Measurements from ENCODE around the gene METTL16. TPM values are rescaled to one million over a fixed set of nuclear protein-coding genes. Genes with fewer than 3 reads are reported as not detected.
A peak's percentile ranks its signal among the peaks of the same experiment; 100 is the strongest.

Gene METTL16
- total RNA-seq, 1 experiment from 2014 or later: 29.2 TPM

GRCh38 chr17:2395258-2396181, 116.2 kb downstream of the METTL16 start:
- DNase-seq (ENCODE audit: low read depth): peak; percentile 27

GRCh38 chr17:2394775-2395201, 116.9 kb downstream of the METTL16 start:
- no peak for DNase-seq (ENCODE audit: low read depth)

GRCh38 chr17:2393954-2394749, 117.5 kb downstream of the METTL16 start:
- no peak for DNase-seq (ENCODE audit: low read depth)

- peak; percentile 87 for DNase-seq (ENCODE audit: low read depth)
These were observed 118.3 kb downstream of the METTL16 start for GRCh38 chr17:2393174-2393953.

- peak; percentile 91 for DNase-seq (ENCODE audit: low read depth)
These were observed 119.2 kb downstream of the METTL16 start for GRCh38 chr17:2392252-2393173.

GRCh38 chr17:2391597-2392251, 120.0 kb downstream of the METTL16 start:
- DNase-seq (ENCODE audit: low read depth): no peak

GRCh38 chr17:2390199-2390836, 121.4 kb downstream of the METTL16 start:
- no peak for DNase-seq (ENCODE audit: low read depth)

GRCh38 chr17:2388683-2389055, 123.0 kb downstream of the METTL16 start:
- no peak for DNase-seq (ENCODE audit: low read depth)

- DNase-seq (ENCODE audit: low read depth): no peak
These were observed 123.5 kb downstream of the METTL16 start for GRCh38 chr17:2388020-2388682.

GRCh38 chr17:2387086-2388019, 124.3 kb downstream of the METTL16 start:
- no peak for DNase-seq (ENCODE audit: low read depth)

GRCh38 chr17:2386400-2387085, 125.1 kb downstream of the METTL16 start:
- DNase-seq (ENCODE audit: low read depth): no peak

- no peak for DNase-seq (ENCODE audit: low read depth)
These were observed 126.2 kb downstream of the METTL16 start for GRCh38 chr17:2385240-2386210.

- no peak for DNase-seq (ENCODE audit: low read depth)
These were observed 127.1 kb downstream of the METTL16 start for GRCh38 chr17:2384439-2385127.

- no peak for DNase-seq (ENCODE audit: low read depth)
These were observed 128.0 kb downstream of the METTL16 start for GRCh38 chr17:2383628-2384167.

- no peak for DNase-seq (ENCODE audit: low read depth)
These were observed 130.6 kb downstream of the METTL16 start for GRCh38 chr17:2380950-2381649.
